HL-60 (cell line): ENCODE data around the gene AGPAT2.

ENCODE experiments used
- CTCF ChIP-seq: IDR thresholded peaks from one replicate; pipeline ENCODE4 v1.5.1; 2011; ENCODE audit warnings: low read length, control low read depth, inconsistent platforms; ENCODE audit not compliant: insufficient read depth
- GABPA ChIP-seq: IDR thresholded peaks from 2 replicates; pipeline ENCODE4 v1.6.1; 2012; ENCODE audit warnings: low read depth
- POLR2AphosphoS5 ChIP-seq: IDR thresholded peaks from 2 replicates; pipeline ENCODE4 v1.6.1; 2012; ENCODE audit warnings: low read depth
- SPI1 ChIP-seq: IDR thresholded peaks from 2 replicates; pipeline ENCODE4 v1.6.1; 2012; ENCODE audit warnings: low read depth, mild to moderate bottlenecking, borderline replicate concordance

DNA sequence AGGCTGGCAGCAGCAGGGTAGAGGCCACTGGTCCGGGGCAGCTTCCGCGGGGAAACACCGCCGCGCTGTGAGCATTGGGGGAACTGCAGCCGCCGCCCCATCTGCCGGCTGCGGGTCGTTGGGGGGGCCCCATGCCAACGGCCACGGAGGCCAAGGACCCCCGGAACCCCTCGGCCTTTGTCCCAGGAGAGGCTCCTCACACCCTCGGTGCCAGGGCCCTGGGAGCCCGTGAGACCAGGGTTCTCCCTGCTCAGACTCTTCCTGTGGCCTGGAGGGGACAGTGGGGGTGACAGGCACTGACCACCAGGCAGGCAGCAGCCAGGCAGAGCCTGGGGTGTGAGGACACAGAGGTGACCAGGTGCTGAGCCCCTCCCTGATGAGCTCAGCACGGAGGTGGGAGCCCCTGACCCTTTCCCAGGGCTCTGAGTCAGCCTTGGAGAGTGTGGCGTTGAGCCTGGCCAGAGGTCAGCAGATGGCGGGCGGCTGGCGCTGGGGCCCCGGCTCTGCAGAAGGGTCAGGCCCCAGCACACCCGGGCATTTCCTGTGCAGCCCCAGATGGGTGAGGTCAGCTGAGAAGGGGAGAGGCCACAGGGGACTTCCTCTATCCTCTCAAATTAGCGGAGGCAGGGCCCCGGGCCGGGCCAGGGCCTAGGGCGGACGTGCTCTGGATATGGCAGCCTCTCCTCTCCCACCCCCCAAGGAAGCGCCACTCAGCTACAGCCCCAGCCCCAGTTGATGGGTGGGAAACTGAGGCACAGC is 42.5 kb downstream of the AGPAT2 start:
- TF ChIP-seq CTCF (peak; percentile 93), POLR2AphosphoS5 (no peak), GABPA (no peak), SPI1 (peak; percentile 41; the same call in 1 of the 2 replicates)
